Measurements from ENCODE around the gene SNRK.

Gene SNRK

GRCh38 chr3:43286115-43286840 lies at the start of gene SNRK:
SNRK (plus strand) TSS chr3:43286540; CDS start chr3:43303204, 16,664 bp downstream.
- DNase-seq (ENCODE audit: low read depth, low spot score): peak; percentile 66
- peaks cover 19% of the 10 kb centered on the region for H3K36me3 ChIP-seq (ENCODE audit: insufficient read depth, insufficient read length, low read length)
- H3K4me1 ChIP-seq (ENCODE audit: insufficient read depth, insufficient read length): peaks cover 5% of the 10 kb centered on the region
- H3K27me3 ChIP-seq (ENCODE audit: insufficient read depth, insufficient read length): peaks cover 16% of the 10 kb centered on the region
- H3K4me3 ChIP-seq (ENCODE audit: insufficient read length, low read depth): peak within 1 kb of the TSS; percentile 72
- H3K9me3 ChIP-seq (ENCODE audit: insufficient read depth, low read length): no peaks in the 10 kb centered on the region
- H3K9ac ChIP-seq (ENCODE audit: insufficient read length, low read depth): peak within 1 kb of the TSS; percentile 87
- TF ChIP-seq ZNF274 (IDR thresholded peaks at IDR 0.05; ENCODE audit: low read depth, low read length): no peak
- no peak for TF ChIP-seq YY1 (IDR thresholded peaks at IDR 0.05; ENCODE audit: insufficient read depth, insufficient read length)
- no peak for TF ChIP-seq SUZ12 (IDR thresholded peaks at IDR 0.05; ENCODE audit: extremely low read depth, insufficient read depth, insufficient read length)

GRCh38 chr3:43238801-43239200 lies 47.5 kb upstream of the SNRK start:
- TF ChIP-seq YY1 (IDR thresholded peaks at IDR 0.05; ENCODE audit: insufficient read depth, insufficient read length): no peak
- TF ChIP-seq ZNF274 (IDR thresholded peaks at IDR 0.05; ENCODE audit: low read depth, low read length): no peak
- TF ChIP-seq SUZ12 (IDR thresholded peaks at IDR 0.05; ENCODE audit: extremely low read depth, insufficient read depth, insufficient read length): no peak
- H3K9me3 ChIP-seq (ENCODE audit: insufficient read depth, low read length): peaks cover 9% of the 10 kb centered on the region; the same call in 1 of the 2 replicates
- no peaks in the 10 kb centered on the region for H3K4me1 ChIP-seq (ENCODE audit: insufficient read depth, insufficient read length)
- no peaks in the 10 kb centered on the region for H3K27me3 ChIP-seq (ENCODE audit: insufficient read depth, insufficient read length)
- DNase-seq (ENCODE audit: low read depth, low spot score): no peak
- H3K9ac ChIP-seq (ENCODE audit: insufficient read length, low read depth): no peak overlapping the region
- no peaks in the 10 kb centered on the region for H3K36me3 ChIP-seq (ENCODE audit: insufficient read depth, insufficient read length, low read length)
- no peak overlapping the region for H3K4me3 ChIP-seq (ENCODE audit: insufficient read length, low read depth)

GRCh38 chr3:43239755-43240154 lies 46.6 kb upstream of the SNRK start:
- Histone ChIP-seq H3K9ac (ENCODE audit: insufficient read length, low read depth) (no peak overlapping the region), H3K4me1 (ENCODE audit: insufficient read depth, insufficient read length) (no peaks in the 10 kb centered on the region), H3K36me3 (ENCODE audit: insufficient read depth, insufficient read length, low read length) (no peaks in the 10 kb centered on the region), H3K27me3 (ENCODE audit: insufficient read depth, insufficient read length) (no peaks in the 10 kb centered on the region), H3K4me3 (ENCODE audit: insufficient read length, low read depth) (no peak overlapping the region), H3K9me3 (ENCODE audit: insufficient read depth, low read length) (peaks cover 9% of the 10 kb centered on the region; the same call in 1 of the 2 replicates)
- no peak for TF ChIP-seq ZNF274 (IDR thresholded peaks at IDR 0.05; ENCODE audit: low read depth, low read length)
- TF ChIP-seq SUZ12 (IDR thresholded peaks at IDR 0.05; ENCODE audit: extremely low read depth, insufficient read depth, insufficient read length): no peak
- TF ChIP-seq YY1 (IDR thresholded peaks at IDR 0.05; ENCODE audit: insufficient read depth, insufficient read length): no peak
- no peak for DNase-seq (ENCODE audit: low read depth, low spot score)

- H3K4me3 ChIP-seq (ENCODE audit: insufficient read length, low read depth): no peak overlapping the region
- no peaks in the 10 kb centered on the region for H3K27me3 ChIP-seq (ENCODE audit: insufficient read depth, insufficient read length)
- H3K9me3 ChIP-seq (ENCODE audit: insufficient read depth, low read length): peaks cover 9% of the 10 kb centered on the region; the same call in 1 of the 2 replicates
- DNase-seq (ENCODE audit: low read depth, low spot score): no peak
- no peak for TF ChIP-seq SUZ12 (IDR thresholded peaks at IDR 0.05; ENCODE audit: extremely low read depth, insufficient read depth, insufficient read length)
- TF ChIP-seq YY1 (IDR thresholded peaks at IDR 0.05; ENCODE audit: insufficient read depth, insufficient read length): no peak
- TF ChIP-seq ZNF274 (IDR thresholded peaks at IDR 0.05; ENCODE audit: low read depth, low read length): no peak
- H3K4me1 ChIP-seq (ENCODE audit: insufficient read depth, insufficient read length): peaks cover 3% of the 10 kb centered on the region
- no peak overlapping the region for H3K9ac ChIP-seq (ENCODE audit: insufficient read length, low read depth)
- no peaks in the 10 kb centered on the region for H3K36me3 ChIP-seq (ENCODE audit: insufficient read depth, insufficient read length, low read length)
Measured at GRCh38 chr3:43243590-43244587, 42.5 kb upstream of the SNRK start.

- H3K36me3 ChIP-seq (ENCODE audit: insufficient read depth, insufficient read length, low read length): no peaks in the 10 kb centered on the region
- DNase-seq (ENCODE audit: low read depth, low spot score): no peak
- H3K4me3 ChIP-seq (ENCODE audit: insufficient read length, low read depth): no peak overlapping the region
- peaks cover 3% of the 10 kb centered on the region for H3K4me1 ChIP-seq (ENCODE audit: insufficient read depth, insufficient read length)
- H3K9ac ChIP-seq (ENCODE audit: insufficient read length, low read depth): no peak overlapping the region
- H3K27me3 ChIP-seq (ENCODE audit: insufficient read depth, insufficient read length): no peaks in the 10 kb centered on the region
- peaks cover 9% of the 10 kb centered on the region; the same call in 1 of the 2 replicates for H3K9me3 ChIP-seq (ENCODE audit: insufficient read depth, low read length)
- TF ChIP-seq YY1 (IDR thresholded peaks at IDR 0.05; ENCODE audit: insufficient read depth, insufficient read length) (no peak), SUZ12 (IDR thresholded peaks at IDR 0.05; ENCODE audit: extremely low read depth, insufficient read depth, insufficient read length) (no peak), ZNF274 (IDR thresholded peaks at IDR 0.05; ENCODE audit: low read depth, low read length) (no peak)
Measured at GRCh38 chr3:43244694-43245093, 41.6 kb upstream of the SNRK start.

GRCh38 chr3:43246976-43247375 lies 39.4 kb upstream of the SNRK start:
- no peak for TF ChIP-seq SUZ12 (IDR thresholded peaks at IDR 0.05; ENCODE audit: extremely low read depth, insufficient read depth, insufficient read length)
- Histone ChIP-seq H3K36me3 (ENCODE audit: insufficient read depth, insufficient read length, low read length) (no peaks in the 10 kb centered on the region), H3K27me3 (ENCODE audit: insufficient read depth, insufficient read length) (no peaks in the 10 kb centered on the region), H3K9me3 (ENCODE audit: insufficient read depth, low read length) (peaks cover 9% of the 10 kb centered on the region; the same call in 1 of the 2 replicates), H3K4me1 (ENCODE audit: insufficient read depth, insufficient read length) (peaks cover 3% of the 10 kb centered on the region), H3K4me3 (ENCODE audit: insufficient read length, low read depth) (no peak overlapping the region), H3K9ac (ENCODE audit: insufficient read length, low read depth) (no peak overlapping the region)
- peak; percentile 32 for DNase-seq (ENCODE audit: low read depth, low spot score)

Data from NT2/D1 (cell line).